ENCODE measurements around the gene MRM3. TPM values are rescaled to one million over a fixed set of nuclear protein-coding genes. Genes with fewer than 3 reads are reported as not detected.
"Not testable (repeated sequence)": the region's sequence is repeated elsewhere in the genome, so short reads cannot be mapped to it uniquely, and the experiment has no call there.

Gene MRM3
- total RNA-seq, 2 donors from 2014 or later, result 13.0 to 22.5 TPM

DNA sequence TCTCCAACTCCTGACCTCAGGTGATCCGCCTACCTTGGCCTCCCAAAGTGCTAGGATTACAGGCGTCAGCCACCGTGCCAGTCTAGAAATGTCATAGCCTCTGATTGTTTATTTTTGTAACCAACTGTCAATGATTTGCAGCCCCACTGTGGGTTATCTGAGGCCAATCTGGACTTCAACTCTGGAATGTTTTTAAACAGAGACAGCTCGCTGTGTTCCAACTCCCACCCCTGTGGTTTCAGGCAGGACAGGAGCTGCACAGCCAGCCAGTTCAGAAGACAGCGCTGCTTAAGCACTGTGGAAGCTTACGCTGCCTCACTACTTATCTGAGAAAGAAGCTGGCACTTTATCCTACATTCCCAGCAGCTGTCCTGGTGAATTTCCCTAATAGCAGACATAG lies 19.5 kb downstream of the MRM3 start:
- Histone ChIP-seq H3K27ac (no peak overlapping the region), H3K9me3 (no peaks in the 10 kb centered on the region), H3K4me3 (no peak overlapping the region), H3K27me3 (no peaks in the 10 kb centered on the region), H3K36me3 (no peaks in the 10 kb centered on the region), H3K4me1 (no peaks in the 10 kb centered on the region), H3K9ac (ENCODE audit: low read depth in 2 of 2, low read length in 2 of 2) (no peak overlapping the region)
- TF ChIP-seq, protein P1, sequence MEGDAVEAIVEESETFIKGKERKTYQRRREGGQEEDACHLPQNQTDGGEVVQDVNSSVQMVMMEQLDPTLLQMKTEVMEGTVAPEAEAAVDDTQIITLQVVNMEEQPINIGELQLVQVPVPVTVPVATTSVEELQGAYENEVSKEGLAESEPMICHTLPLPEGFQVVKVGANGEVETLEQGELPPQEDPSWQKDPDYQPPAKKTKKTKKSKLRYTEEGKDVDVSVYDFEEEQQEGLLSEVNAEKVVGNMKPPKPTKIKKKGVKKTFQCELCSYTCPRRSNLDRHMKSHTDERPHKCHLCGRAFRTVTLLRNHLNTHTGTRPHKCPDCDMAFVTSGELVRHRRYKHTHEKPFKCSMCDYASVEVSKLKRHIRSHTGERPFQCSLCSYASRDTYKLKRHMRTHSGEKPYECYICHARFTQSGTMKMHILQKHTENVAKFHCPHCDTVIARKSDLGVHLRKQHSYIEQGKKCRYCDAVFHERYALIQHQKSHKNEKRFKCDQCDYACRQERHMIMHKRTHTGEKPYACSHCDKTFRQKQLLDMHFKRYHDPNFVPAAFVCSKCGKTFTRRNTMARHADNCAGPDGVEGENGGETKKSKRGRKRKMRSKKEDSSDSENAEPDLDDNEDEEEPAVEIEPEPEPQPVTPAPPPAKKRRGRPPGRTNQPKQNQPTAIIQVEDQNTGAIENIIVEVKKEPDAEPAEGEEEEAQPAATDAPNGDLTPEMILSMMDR (IDR thresholded peaks at IDR 0.05), result no peak
- DNase-seq, result no peak
- intact Hi-C loops (cut with DNase I), result no loop called here

DNA sequence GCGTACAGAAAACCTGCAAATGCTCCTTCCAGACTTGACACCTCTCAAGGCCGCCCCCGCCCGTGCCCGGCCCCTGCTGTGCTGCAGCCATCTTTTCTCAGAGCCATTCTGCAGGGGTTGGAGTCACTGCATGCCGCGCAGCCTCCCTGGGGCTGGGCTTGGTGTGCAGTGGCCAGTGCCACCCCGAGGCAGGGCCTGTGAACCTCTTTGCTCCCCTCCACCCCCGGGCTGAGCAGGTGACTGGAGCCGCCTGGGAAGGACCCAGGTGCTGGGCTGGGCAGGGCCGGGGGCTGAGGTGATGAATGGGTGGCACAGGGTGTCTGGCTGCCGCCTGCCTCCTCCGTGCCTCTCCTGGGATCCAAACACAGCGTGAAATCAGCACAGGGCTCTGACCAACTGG lies 20.3 kb downstream of the MRM3 start:
- H3K27me3 ChIP-seq, result no peaks in the 10 kb centered on the region
- no peak overlapping the region for H3K9ac ChIP-seq (ENCODE audit: low read depth in 2 of 2, low read length in 2 of 2)
- no peaks in the 10 kb centered on the region for H3K9me3 ChIP-seq
- DNase-seq, result no peak
- H3K4me1 ChIP-seq, result no peaks in the 10 kb centered on the region
- TF ChIP-seq, protein P1 (IDR thresholded peaks at IDR 0.05), result no peak
- H3K4me3 ChIP-seq, result no peak overlapping the region
- intact Hi-C loops (cut with DNase I), result no loop called here
- no peak overlapping the region for H3K27ac ChIP-seq
- H3K36me3 ChIP-seq, result no peaks in the 10 kb centered on the region

DNA sequence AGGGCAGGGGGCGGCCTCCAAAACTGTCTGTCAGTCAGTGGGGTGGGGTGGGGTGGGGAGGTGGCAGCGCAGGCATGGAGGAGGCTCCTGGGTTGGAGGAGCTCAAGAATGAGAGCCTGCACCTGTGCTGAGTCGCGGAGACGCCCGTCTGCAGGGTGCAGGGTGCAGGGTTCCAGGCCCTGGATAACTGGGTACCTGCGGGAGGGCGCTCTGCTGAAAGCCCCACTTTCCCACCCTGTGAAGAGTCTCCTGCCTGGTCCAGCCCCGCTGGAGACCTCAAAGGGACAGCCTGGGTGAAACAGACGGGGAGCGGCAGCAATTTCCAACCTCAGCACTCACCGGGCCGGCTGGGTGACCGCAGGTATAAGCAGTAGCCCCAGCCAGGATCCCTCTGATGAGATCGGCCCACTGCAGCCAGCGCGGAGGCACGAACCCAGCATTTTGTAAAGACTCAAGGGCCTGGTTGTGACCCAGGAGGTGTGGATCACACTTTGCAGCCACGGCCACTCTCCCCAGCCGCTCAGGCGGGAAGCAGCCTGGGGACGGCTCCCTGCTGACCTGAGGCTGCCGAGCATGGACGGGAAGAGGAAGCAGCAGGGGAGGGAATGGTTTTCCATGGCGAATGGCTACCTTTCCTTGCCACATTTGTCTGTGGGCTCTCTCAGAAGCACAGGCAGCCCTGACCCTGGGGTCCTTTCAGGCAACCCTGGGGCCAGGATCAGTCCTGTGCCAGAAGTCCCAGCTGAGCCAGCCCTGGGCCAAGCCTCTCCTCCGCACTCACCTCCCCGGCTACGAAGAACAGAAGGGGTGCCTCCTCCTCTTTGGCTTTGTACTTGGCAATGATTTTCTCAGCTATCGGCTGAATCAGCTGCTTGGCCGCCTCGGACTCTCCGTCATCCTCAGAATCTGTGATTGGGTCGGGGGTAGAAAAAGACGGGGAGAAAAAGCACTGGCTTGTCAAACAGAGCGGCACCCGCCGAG lies 21.0 kb downstream of the MRM3 start:
- Histone ChIP-seq H3K27me3 (no peaks in the 10 kb centered on the region), H3K9me3 (no peaks in the 10 kb centered on the region), H3K36me3 (no peaks in the 10 kb centered on the region), H3K27ac (no peak overlapping the region), H3K9ac (ENCODE audit: low read depth in 2 of 2, low read length in 2 of 2) (no peak overlapping the region), H3K4me3 (no peak overlapping the region), H3K4me1 (no peaks in the 10 kb centered on the region)
- intact Hi-C loops (cut with DNase I), result no loop called here
- no peak for DNase-seq
- TF ChIP-seq, protein P1 (IDR thresholded peaks at IDR 0.05), result no peak

- Histone ChIP-seq H3K4me1 (no peaks in the 10 kb centered on the region), H3K36me3 (no peaks in the 10 kb centered on the region), H3K4me3 (no peak overlapping the region), H3K9ac (ENCODE audit: low read depth in 2 of 2, low read length in 2 of 2) (no peak overlapping the region), H3K27me3 (no peaks in the 10 kb centered on the region), H3K27ac (no peak overlapping the region), H3K9me3 (no peaks in the 10 kb centered on the region)
- DNase-seq, result no peak
- TF ChIP-seq, protein P1 (IDR thresholded peaks at IDR 0.05), result no peak
- intact Hi-C loops (cut with DNase I), result no loop called here
Measured at GRCh38 chr17:804541-805435, 22.6 kb downstream of the MRM3 start.

- H3K36me3 ChIP-seq; intact Hi-C loops (cut with DNase I): not testable (repeated sequence)
Measured at GRCh38 chr17:805886-806285, 23.7 kb downstream of the MRM3 start.

More at GRCh38 chr17:805886-806285, 23.7 kb downstream of the MRM3 start:
- H3K4me1 ChIP-seq; H3K4me3 ChIP-seq; DNase-seq; H3K9me3 ChIP-seq; H3K9ac ChIP-seq (ENCODE audit: low read depth in 2 of 2, low read length in 2 of 2); H3K27me3 ChIP-seq; H3K27ac ChIP-seq: not testable (repeated sequence)

Measured in colonic mucosa (tissue), 4 donors.